Osteocyte (in vitro differentiated cells): ENCODE data around the gene CRTC1. TPM values are rescaled to one million over a fixed set of nuclear protein-coding genes. Genes with fewer than 3 reads are reported as not detected.

Source experiments
- DNase-seq: peaks from one replicate; pipeline ENCODE4 v3.0.0; 2021; ENCODE audit warnings: mixed read lengths; ENCODE audit not compliant: unreplicated experiment; ENCODE audit errors: extremely low spot score
- H3K27ac Mint-ChIP-seq: one replicate; pipeline ENCODE4 v1.8.0; 2021; ENCODE audit warnings: mild to moderate bottlenecking, mixed read lengths; ENCODE audit not compliant: unreplicated experiment
- H3K27me3 Mint-ChIP-seq: one replicate; pipeline ENCODE4 v1.8.0; 2021; ENCODE audit warnings: mixed read lengths; ENCODE audit not compliant: unreplicated experiment
- H3K36me3 Mint-ChIP-seq: one replicate; pipeline ENCODE4 v1.8.0; 2021; ENCODE audit warnings: mixed read lengths; ENCODE audit not compliant: unreplicated experiment
- H3K4me1 Mint-ChIP-seq: one replicate; pipeline ENCODE4 v1.8.0; 2021; ENCODE audit warnings: mixed read lengths; ENCODE audit not compliant: unreplicated experiment
- H3K4me3 Mint-ChIP-seq: one replicate; pipeline ENCODE4 v1.8.0; 2021; ENCODE audit warnings: mild to moderate bottlenecking, moderate library complexity, mixed read lengths; ENCODE audit not compliant: unreplicated experiment
- H3K9me3 Mint-ChIP-seq: one replicate; pipeline ENCODE4 v1.8.0; 2021; ENCODE audit warnings: mixed read lengths; ENCODE audit not compliant: unreplicated experiment
- total RNA-seq: library from RNA; stranded (reverse); gene quantifications from 2 replicates; pipeline ENCODE4 v1.2.1, GENCODE V29; 2021
- TF ChIP-seq, protein P1 (sequence below): fragments of 200-600 bp; sonication (generic); IDR thresholded peaks from 2 replicates; pipeline ENCODE4 v1.5.0; 2021; ENCODE audit warnings: antibody characterized with exemption, mild to moderate bottlenecking, moderate library complexity

CRTC1 gene
- total RNA-seq, 1 donor from 2014 or later: 25.7 TPM

DNA sequence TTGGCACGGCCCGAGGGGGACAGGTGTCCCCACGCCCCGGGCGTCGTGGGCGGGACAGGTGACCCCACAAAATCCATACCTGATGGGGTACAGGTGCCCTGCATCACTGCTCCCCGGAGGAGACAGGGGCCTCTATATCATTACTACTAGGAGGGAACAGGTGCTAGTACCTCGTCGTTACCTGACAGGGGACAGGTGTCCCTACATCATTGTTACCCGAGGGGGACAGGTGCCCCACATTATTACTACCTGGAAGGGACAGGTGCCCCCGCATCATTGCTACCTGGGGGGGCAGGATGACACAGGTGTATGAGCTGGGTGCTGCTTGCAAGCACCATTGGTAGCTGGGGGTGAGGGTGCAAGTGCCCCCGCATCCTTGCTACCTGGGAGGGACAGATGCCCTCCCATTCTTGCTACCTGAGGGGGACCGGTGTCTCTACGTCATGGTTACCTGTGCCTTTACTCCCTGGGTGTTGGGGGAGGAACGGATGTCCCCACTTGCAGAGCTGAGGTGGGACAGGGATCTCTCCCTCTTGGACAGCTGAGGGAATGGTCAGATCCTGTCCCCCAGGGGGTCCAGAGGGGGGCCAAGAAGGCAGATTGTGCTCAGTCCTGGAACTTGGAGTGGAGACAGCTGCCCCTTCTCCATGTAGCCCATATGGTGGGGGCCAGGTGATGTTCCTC is 620 bp downstream of the CRTC1 start:
- H3K27me3 Mint-ChIP-seq: no peaks in the 10 kb centered on the region
- peak overlapping the region; percentile 65 for H3K4me3 Mint-ChIP-seq
- H3K36me3 Mint-ChIP-seq: no peaks in the 10 kb centered on the region
- H3K27ac Mint-ChIP-seq: no peak overlapping the region
- no peaks in the 10 kb centered on the region for H3K9me3 Mint-ChIP-seq
- TF ChIP-seq, protein P1, sequence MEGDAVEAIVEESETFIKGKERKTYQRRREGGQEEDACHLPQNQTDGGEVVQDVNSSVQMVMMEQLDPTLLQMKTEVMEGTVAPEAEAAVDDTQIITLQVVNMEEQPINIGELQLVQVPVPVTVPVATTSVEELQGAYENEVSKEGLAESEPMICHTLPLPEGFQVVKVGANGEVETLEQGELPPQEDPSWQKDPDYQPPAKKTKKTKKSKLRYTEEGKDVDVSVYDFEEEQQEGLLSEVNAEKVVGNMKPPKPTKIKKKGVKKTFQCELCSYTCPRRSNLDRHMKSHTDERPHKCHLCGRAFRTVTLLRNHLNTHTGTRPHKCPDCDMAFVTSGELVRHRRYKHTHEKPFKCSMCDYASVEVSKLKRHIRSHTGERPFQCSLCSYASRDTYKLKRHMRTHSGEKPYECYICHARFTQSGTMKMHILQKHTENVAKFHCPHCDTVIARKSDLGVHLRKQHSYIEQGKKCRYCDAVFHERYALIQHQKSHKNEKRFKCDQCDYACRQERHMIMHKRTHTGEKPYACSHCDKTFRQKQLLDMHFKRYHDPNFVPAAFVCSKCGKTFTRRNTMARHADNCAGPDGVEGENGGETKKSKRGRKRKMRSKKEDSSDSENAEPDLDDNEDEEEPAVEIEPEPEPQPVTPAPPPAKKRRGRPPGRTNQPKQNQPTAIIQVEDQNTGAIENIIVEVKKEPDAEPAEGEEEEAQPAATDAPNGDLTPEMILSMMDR: no peak
- H3K4me1 Mint-ChIP-seq: peaks cover 16% of the 10 kb centered on the region
- DNase-seq: no peak

DNA sequence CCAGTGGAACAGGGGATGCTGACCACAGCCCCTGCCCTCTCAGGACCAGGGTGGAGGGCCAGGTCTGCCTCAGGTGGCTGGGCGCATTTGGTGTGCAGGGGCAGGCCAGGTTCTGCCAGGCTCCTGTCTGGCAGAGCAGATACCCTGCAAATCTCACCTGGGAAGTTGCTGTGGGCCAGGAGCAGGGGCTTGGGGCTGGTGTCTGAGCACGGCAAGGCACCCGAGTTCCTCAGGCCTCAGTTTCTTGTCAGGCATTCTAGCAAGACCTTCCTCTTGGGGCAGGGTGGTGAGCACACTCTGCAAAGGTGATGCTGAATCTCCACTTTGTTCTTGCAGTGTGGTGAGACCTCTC is 1.1 kb downstream of the CRTC1 start:
- H3K27me3 Mint-ChIP-seq: no peaks in the 10 kb centered on the region
- TF ChIP-seq, protein P1: no peak
- no peaks in the 10 kb centered on the region for H3K36me3 Mint-ChIP-seq
- no peaks in the 10 kb centered on the region for H3K9me3 Mint-ChIP-seq
- peaks cover 16% of the 10 kb centered on the region for H3K4me1 Mint-ChIP-seq
- peak overlapping the region; percentile 65 for H3K4me3 Mint-ChIP-seq
- no peak for DNase-seq
- H3K27ac Mint-ChIP-seq: no peak overlapping the region

DNA sequence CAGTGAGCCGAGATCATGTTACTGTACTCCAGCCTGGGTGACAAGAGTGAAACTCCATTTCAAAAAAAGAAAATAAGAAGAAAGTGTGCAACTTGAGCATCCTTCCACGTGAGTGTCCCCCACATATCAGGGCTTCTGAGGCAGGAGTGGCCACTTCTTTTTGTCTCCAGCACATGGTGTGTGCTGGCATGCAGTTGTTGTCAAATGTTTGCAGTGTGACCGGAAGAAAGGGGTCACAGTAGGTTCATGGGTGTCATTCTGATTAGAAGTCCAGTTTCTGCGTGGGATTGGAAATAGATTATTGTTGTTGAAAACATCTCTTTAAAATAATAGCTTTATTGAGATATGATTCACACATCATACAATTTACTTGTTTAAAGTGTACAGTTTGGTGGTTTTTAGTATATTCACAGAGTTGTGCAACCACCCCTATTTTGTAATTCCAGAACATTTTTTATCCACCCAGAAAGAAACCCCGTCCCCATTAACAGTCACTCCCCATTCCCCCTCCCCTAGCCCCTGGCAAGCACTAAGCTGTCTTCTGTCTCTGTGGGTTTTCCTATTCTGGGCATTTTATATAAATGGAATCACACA is 2.2 kb downstream of the CRTC1 start:
- DNase-seq: no peak

DNA sequence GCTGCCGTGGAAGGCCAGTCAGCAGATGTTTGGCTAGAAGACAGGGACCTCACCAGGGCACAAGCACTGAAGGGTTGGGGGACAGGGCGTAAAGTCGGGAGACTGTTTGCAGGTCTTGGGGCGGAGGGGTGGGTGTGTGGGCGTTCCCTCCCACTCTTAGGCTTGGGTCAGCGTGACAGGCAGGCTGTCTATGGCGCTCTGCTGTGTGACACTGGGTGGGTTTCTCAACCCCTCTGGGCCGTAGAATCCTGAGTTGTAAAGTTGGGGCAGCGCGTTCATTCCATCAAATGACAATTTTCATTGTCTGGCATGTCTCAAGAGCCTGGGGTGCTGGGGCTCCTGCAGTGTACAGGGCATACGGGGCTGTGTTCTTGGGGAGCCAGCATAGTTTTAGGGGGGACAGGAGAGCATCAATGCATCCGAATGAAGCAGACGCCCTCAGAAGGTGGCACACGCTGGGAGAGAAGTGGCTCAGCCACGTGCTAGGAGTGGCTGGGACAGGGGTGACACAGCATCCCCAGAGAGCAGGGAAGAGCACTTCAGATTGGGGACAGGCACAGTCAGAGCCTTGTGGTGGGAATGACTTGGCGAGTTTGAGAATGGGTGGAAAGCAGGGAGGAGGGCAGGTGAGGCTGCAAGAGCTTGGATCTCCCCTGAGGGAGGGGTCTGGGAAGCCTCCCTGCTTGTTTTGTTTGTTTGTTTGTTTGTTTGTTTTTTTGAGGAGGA is 4.4 kb downstream of the CRTC1 start:
- Mint-ChIP-seq H3K4me3 (no peak overlapping the region), H3K36me3 (no peaks in the 10 kb centered on the region), H3K4me1 (peaks cover 13% of the 10 kb centered on the region), H3K9me3 (no peaks in the 10 kb centered on the region), H3K27me3 (no peaks in the 10 kb centered on the region), H3K27ac (no peak overlapping the region)
- TF ChIP-seq, protein P1: no peak
- DNase-seq: no peak

More for the DNA sequence above, 2.2 kb downstream of the CRTC1 start:
- Mint-ChIP-seq H3K4me3 (peak overlapping the region; percentile 33), H3K27ac (no peak overlapping the region), H3K36me3 (no peaks in the 10 kb centered on the region), H3K27me3 (no peaks in the 10 kb centered on the region), H3K9me3 (no peaks in the 10 kb centered on the region), H3K4me1 (peaks cover 16% of the 10 kb centered on the region)
- TF ChIP-seq, protein P1: no peak

DNA sequence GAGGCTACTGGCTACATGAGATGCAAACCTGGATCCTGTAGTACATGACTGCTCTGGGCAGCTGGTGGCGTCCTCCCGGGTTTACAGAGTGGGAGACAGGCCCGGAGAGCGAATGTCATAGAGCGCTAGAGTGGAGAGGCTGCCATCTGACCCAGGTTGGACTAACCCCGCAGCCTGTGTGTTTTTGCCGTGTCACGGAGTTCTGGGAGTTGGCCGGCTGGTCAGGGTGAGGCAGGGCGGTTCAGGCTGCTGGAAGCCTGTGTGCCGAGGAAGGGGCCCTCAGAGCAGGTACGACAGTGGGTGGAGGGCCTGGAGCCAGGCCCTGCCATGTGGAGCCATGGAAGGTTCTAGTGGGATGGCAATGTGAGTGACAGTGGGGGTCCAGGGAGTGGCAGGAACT is 12.5 kb downstream of the CRTC1 start:
- TF ChIP-seq, protein P1: no peak
- Mint-ChIP-seq H3K9me3 (no peaks in the 10 kb centered on the region), H3K4me3 (no peak overlapping the region), H3K4me1 (peaks cover 14% of the 10 kb centered on the region), H3K27ac (no peak overlapping the region), H3K36me3 (no peaks in the 10 kb centered on the region), H3K27me3 (no peaks in the 10 kb centered on the region)
- DNase-seq: no peak
